Hepatocyte (in vitro differentiated cells): ENCODE measurements around the gene TRIM10. TPM values are rescaled to one million over a fixed set of nuclear protein-coding genes. Genes with fewer than 3 reads are reported as not detected.
"Not testable (repeated sequence)": the region's sequence is repeated elsewhere in the genome, so short reads cannot be mapped to it uniquely, and the experiment has no call there.

Source experiments
- DNase-seq: peaks from one replicate; pipeline ENCODE4 v3.0.0-alpha.2; 2016; ENCODE audit warnings: low spot score
- H2AFZ ChIP-seq: fragments of 200-600 bp; sonication (generic); 2 replicates; pipeline ENCODE4 v1.6.0; 2016; ENCODE audit warnings: antibody characterized with exemption, mild to moderate bottlenecking
- H3K27ac ChIP-seq: fragments of 200-600 bp; sonication (generic); 2 replicates; pipeline ENCODE4 v1.5.1; 2016; ENCODE audit warnings: mild to moderate bottlenecking
- H3K27me3 ChIP-seq: fragments of 200-600 bp; sonication (generic); 2 replicates; pipeline ENCODE4 v1.6.1; 2016
- H3K36me3 ChIP-seq: fragments of 200-600 bp; sonication (generic); replicated peaks from 2 replicates; pipeline ENCODE4 v1.5.1; 2016; ENCODE audit warnings: low read depth; ENCODE audit not compliant: insufficient read depth
- H3K4me1 ChIP-seq: fragments of 200-600 bp; sonication (generic); 2 replicates; pipeline ENCODE4 v1.5.1; 2016; ENCODE audit warnings: mild to moderate bottlenecking, moderate library complexity; ENCODE audit not compliant: insufficient read depth
- H3K4me2 ChIP-seq: fragments of 200-600 bp; sonication (generic); 2 replicates; pipeline ENCODE4 v1.6.0; 2016
- H3K4me3 ChIP-seq: fragments of 200-600 bp; sonication (generic); 2 replicates; pipeline ENCODE4 v1.5.1; 2016; ENCODE audit warnings: mild to moderate bottlenecking
- H3K79me2 ChIP-seq: fragments of 200-600 bp; sonication (generic); 2 replicates; pipeline ENCODE4 v1.6.0; 2017; ENCODE audit warnings: mild to moderate bottlenecking
- H3K9me2 ChIP-seq: fragments of 200-600 bp; sonication (generic); replicated peaks from 2 replicates; pipeline ENCODE4 v1.6.0; 2017; ENCODE audit warnings: mild to moderate bottlenecking; ENCODE audit not compliant: insufficient read depth
- H3K9me3 ChIP-seq: fragments of 200-600 bp; sonication (generic); 2 replicates; pipeline ENCODE4 v1.5.1; 2016; ENCODE audit warnings: low read depth, mild to moderate bottlenecking
- H4K20me1 ChIP-seq: fragments of 200-600 bp; sonication (generic); 2 replicates; pipeline ENCODE4 v1.6.0; 2016; ENCODE audit warnings: mild to moderate bottlenecking; ENCODE audit not compliant: insufficient read depth, poor library complexity, severe bottlenecking
- EZH2 ChIP-seq: fragments of 200-600 bp; sonication (generic); IDR thresholded peaks from 2 replicates; pipeline ENCODE4 v1.6.1; 2016; ENCODE audit warnings: antibody characterized with exemption, mild to moderate bottlenecking, borderline replicate concordance
- EZH2phosphoT487 ChIP-seq: fragments of 200-600 bp; sonication (generic); IDR thresholded peaks from one replicate; pipeline ENCODE4 v1.6.1; 2018; ENCODE audit warnings: antibody characterized with exemption, mild to moderate bottlenecking, low read depth, moderate library complexity; ENCODE audit not compliant: unreplicated experiment, severe bottlenecking
- WGBS: methylation state at CpG from one replicate; pipeline ENCODE4 v1.1.6; 2016; ENCODE audit warnings: low lambda C conversion rate; ENCODE audit errors: missing lambda C conversion rate; 5-methylcytosine and 5-hydroxymethylcytosine counted together
- polyA plus RNA-seq: library from polyadenylated mRNA; unstranded; fragments of >200 nt; fragmentation: Nextera tagmentation; extraction: Ambion mirVana; gene quantifications from 2 replicates; pipeline ENCODE4 v1.2.1, GENCODE V29; 2016
- total RNA-seq: library from RNA; depleted of rRNA; stranded (reverse); fragments of >200 nt; gene quantifications from 2 replicates; pipeline ENCODE4 v1.2.3, GENCODE V29; 2014
- TF ChIP-seq, protein P1 (sequence below): fragments of 200-600 bp; sonication (generic); IDR thresholded peaks from 2 replicates; pipeline ENCODE4 v1.5.1; 2016; ENCODE audit warnings: antibody characterized with exemption, mild to moderate bottlenecking; ENCODE audit not compliant: poor library complexity

Gene TRIM10
- total and polyA plus RNA-seq, 2 experiments from 2014 or later, result 0.27 to 1.1 TPM

DNA sequence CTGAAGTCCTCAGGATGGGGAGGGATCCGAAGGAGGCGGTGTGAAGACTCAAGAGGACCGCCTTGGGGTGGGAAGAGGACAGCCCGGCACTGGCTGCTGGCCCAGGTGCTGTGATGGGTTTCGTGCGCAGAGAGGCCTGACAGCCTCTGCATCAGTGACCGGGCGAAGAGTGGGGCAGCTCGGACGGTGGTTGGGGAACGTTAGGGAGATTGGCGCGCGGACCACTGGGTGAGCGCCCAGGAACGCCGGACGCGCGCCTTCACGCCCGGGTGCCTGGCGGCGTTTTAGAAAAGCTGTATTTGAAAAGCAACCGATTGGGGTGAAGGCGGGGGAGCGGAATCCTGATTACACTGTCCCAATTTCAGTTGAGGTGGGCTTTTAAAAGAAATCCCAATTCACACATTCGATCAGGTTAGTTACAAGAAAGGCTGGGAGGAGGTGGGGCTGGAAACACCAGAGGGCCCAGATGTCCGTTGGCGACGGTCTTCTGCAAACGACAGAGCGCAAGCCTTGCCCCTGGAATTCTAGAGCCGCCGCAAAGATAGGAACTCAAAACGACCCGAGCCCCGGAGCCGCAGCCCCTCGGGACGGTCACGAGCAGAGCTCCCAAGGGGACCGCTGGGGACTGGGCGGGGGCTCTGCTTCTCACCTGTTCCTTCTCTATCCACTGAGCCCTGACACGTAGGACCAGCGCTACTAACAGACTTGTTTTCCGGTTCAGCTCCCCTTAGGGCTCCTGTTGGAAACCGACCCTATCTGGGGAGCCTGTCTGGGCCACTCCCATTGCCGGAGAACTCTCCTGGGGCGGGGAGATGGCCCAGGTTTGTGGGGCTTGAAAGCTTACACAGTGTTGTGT lies 33.5 kb downstream of the TRIM10 start:
- WGBS, result 7% methylated on average over 49 of the region's 50 CpGs
- H3K4me3 ChIP-seq, result peak overlapping the region; percentile 5
- peak overlapping the region; percentile 76 for H3K4me2 ChIP-seq

DNA sequence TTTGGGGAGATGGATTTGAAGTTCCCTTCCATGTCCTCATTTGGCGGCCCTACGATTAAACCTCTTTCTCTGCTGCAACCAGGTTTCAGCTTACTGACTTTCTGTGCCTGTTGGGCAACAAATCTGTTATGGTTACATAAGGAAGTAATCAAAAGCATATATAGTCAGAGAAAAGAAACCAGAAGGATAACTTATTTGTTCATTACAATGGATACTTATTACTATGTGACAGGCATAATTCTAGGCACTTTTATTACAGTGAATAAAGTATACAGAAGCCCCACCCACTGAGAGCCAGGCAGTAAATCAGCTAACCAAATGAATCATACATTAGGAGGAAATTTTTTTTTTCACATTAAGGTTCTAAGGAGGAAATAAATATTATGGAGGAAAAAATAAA lies 38.5 kb downstream of the TRIM10 start:
- TF ChIP-seq EZH2phosphoT487 (no peak), EZH2 (no peak)
- TF ChIP-seq, protein P1, sequence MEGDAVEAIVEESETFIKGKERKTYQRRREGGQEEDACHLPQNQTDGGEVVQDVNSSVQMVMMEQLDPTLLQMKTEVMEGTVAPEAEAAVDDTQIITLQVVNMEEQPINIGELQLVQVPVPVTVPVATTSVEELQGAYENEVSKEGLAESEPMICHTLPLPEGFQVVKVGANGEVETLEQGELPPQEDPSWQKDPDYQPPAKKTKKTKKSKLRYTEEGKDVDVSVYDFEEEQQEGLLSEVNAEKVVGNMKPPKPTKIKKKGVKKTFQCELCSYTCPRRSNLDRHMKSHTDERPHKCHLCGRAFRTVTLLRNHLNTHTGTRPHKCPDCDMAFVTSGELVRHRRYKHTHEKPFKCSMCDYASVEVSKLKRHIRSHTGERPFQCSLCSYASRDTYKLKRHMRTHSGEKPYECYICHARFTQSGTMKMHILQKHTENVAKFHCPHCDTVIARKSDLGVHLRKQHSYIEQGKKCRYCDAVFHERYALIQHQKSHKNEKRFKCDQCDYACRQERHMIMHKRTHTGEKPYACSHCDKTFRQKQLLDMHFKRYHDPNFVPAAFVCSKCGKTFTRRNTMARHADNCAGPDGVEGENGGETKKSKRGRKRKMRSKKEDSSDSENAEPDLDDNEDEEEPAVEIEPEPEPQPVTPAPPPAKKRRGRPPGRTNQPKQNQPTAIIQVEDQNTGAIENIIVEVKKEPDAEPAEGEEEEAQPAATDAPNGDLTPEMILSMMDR, result no peak
- Histone ChIP-seq H3K9me2 (no peaks in the 10 kb centered on the region), H3K4me3 (no peak overlapping the region), H4K20me1 (no peaks in the 10 kb centered on the region), H3K79me2 (no peaks in the 10 kb centered on the region), H3K27me3 (peaks cover 18% of the 10 kb centered on the region), H3K9me3 (no peaks in the 10 kb centered on the region), H3K4me2 (no peak overlapping the region), H2AFZ (no peak overlapping the region), H3K4me1 (peaks cover 12% of the 10 kb centered on the region), H3K27ac (no peak overlapping the region), H3K36me3 (no peaks in the 10 kb centered on the region)
- 63% methylated on average over 2 of the region's 2 CpGs for WGBS
- DNase-seq, result no peak

More for the DNA sequence above, 33.5 kb downstream of the TRIM10 start:
- Histone ChIP-seq H4K20me1 (no peaks in the 10 kb centered on the region), H3K36me3 (no peaks in the 10 kb centered on the region), H3K4me1 (peaks cover 19% of the 10 kb centered on the region), H3K9me3 (no peaks in the 10 kb centered on the region), H2AFZ (peak overlapping the region; percentile 64), H3K27ac (no peak overlapping the region), H3K79me2 (no peaks in the 10 kb centered on the region), H3K9me2 (no peaks in the 10 kb centered on the region), H3K27me3 (peaks cover 44% of the 10 kb centered on the region)
- no peak for DNase-seq
- TF ChIP-seq, protein P1, result no peak
- TF ChIP-seq EZH2 (peak; percentile 57), EZH2phosphoT487 (no peak)

DNA sequence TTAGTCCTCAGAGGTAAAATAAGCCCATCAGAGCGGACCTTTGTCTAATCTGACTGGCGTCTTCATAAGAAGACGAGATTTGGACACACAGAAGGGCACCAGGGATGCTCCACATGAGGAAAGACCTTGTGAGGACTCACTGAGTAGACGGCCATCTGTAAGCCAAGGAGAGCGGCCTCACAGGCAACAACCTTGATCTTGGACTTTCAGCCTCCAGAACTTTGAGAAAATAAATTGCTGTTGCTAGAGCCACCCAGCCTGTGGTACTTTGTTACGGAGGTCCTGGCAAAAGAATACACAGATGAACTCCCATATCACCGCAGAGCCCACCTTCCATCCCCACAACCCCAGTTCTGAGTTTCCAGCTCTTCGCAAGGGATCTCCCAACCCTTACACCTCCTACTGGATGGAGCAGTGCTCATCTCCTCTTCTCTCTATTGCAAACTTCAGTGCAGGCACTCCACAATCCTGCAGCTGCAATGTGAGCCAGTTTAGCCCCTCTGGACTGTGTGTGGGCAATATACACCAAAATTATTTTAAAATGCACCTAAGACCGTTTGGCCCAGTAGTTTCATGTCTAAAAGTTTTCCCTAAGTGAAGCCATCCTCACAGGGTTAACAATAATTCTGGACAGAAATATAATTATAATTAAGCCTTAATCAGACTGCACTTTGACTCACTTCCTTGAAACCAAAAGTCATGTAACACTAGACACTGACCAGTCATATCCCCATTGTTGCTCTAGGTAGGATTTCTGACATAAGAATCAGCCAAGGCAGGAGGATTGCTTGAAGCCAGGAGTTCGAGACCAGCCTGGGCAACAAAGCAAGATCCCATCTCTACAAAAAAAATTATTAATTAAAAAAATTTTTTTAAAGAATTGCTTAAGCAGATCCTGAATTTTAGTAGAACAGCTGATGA lies 39.3 kb downstream of the TRIM10 start:
- no peak overlapping the region for H2AFZ ChIP-seq
- TF ChIP-seq EZH2 (no peak), EZH2phosphoT487 (no peak)
- TF ChIP-seq, protein P1, result no peak
- 83% methylated on average over 10 of the region's 10 CpGs for WGBS

DNA sequence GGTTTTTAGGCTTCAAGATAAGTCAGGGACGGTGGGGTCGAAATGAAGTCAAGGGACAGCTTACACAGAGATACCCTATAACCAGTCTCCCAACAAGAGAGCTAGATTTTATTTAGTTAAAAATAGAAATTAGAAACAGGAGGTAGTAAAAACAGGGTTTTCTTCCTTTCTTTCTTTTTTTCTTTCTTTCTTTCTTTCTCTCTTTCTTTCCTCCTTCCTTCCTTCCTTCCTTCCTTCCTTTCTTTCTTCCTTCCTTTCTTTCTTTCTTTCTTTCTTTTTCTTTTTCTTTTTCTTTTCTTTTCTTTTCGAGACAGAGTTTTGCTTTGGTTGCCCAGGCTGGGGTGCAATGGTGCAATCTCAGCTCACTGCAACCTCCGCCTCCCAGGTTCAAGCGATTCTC lies 42.3 kb downstream of the TRIM10 start:
- peaks cover 11% of the 10 kb centered on the region for H3K4me1 ChIP-seq
- peak overlapping the region; percentile 65 for H3K27ac ChIP-seq
- 84% methylated on average over 5 of the region's 5 CpGs for WGBS

More for the DNA sequence above, 39.3 kb downstream of the TRIM10 start:
- Histone ChIP-seq H3K9me3 (no peaks in the 10 kb centered on the region), H3K27ac (no peak overlapping the region), H3K27me3 (peaks cover 12% of the 10 kb centered on the region), H3K36me3 (no peaks in the 10 kb centered on the region), H3K4me2 (no peak overlapping the region), H4K20me1 (no peaks in the 10 kb centered on the region), H3K4me1 (peaks cover 6% of the 10 kb centered on the region), H3K79me2 (no peaks in the 10 kb centered on the region), H3K4me3 (no peak overlapping the region), H3K9me2 (no peaks in the 10 kb centered on the region)
- DNase-seq, result no peak

More for the DNA sequence above, 42.3 kb downstream of the TRIM10 start:
- not testable (repeated sequence) for H3K36me3 ChIP-seq, H3K4me3 ChIP-seq, H3K9me3 ChIP-seq, H3K9me2 ChIP-seq, H3K4me2 ChIP-seq, H3K79me2 ChIP-seq, H2AFZ ChIP-seq, H4K20me1 ChIP-seq, H3K27me3 ChIP-seq, DNase-seq
